HG03135 (cell line): Measurements from ENCODE around the gene BCKDHA.
A peak's percentile ranks its signal among the peaks of the same experiment; 100 is the strongest.
"Not testable (repeated sequence)": the region's sequence is repeated elsewhere in the genome, so short reads cannot be mapped to it uniquely, and the experiment has no call there.

ENCODE experiments used
- ATAC-seq: cut with Tn5 transposase; IDR thresholded peaks from one replicate; pipeline ENCODE4 v1.9.1; 2021; ENCODE audit warnings: mild to moderate bottlenecking, moderate library complexity; ENCODE audit not compliant: unreplicated experiment

The BCKDHA gene

GRCh38 chr19:41424335-41425173 is 26.9 kb downstream of the BCKDHA start:
- no peak for ATAC-seq

GRCh38 chr19:41425174-41426115 is 27.8 kb downstream of the BCKDHA start:
- no peak for ATAC-seq

- ATAC-seq: no peak
These were observed 28.7 kb downstream of the BCKDHA start for GRCh38 chr19:41426116-41426841.

GRCh38 chr19:41426952-41427646 is 29.5 kb downstream of the BCKDHA start, which contains the start of gene B3GNT8:
Gene B3GNT8, minus strand, starts transcription at chr19:41427374. Its CDS starts 596 bp downstream, at chr19:41426778.
- ATAC-seq: no peak

- no peak for ATAC-seq
These were observed 30.2 kb downstream of the BCKDHA start for GRCh38 chr19:41427647-41428480.

GRCh38 chr19:41428481-41428859 is 30.9 kb downstream of the BCKDHA start:
- ATAC-seq: no peak

- no peak for ATAC-seq
These were observed 33.3 kb downstream of the BCKDHA start for GRCh38 chr19:41430922-41431321.

- no peak for ATAC-seq
These were observed 34.1 kb downstream of the BCKDHA start for GRCh38 chr19:41431426-41432386.

GRCh38 chr19:41433171-41433570 is 35.6 kb downstream of the BCKDHA start:
- no peak for ATAC-seq

GRCh38 chr19:41434450-41434849 is 36.8 kb downstream of the BCKDHA start:
- no peak for ATAC-seq

GRCh38 chr19:41435376-41435775 is 37.8 kb downstream of the BCKDHA start:
- ATAC-seq: not testable (repeated sequence)

GRCh38 chr19:41435936-41436673 is 38.5 kb downstream of the BCKDHA start:
- ATAC-seq: no peak

- ATAC-seq: no peak
These were observed 39.0 kb downstream of the BCKDHA start for GRCh38 chr19:41436674-41436951.

GRCh38 chr19:41437944-41438574 is 40.4 kb downstream of the BCKDHA start:
- no peak for ATAC-seq

GRCh38 chr19:41439441-41440222 is 42.0 kb downstream of the BCKDHA start, which contains the start of gene DMAC2:
Gene DMAC2, minus strand, starts transcription at chr19:41439912. Its CDS starts 13 bp downstream, at chr19:41439899.
- ATAC-seq: peak; percentile 90

- ATAC-seq: no peak
These were observed 43.8 kb downstream of the BCKDHA start for GRCh38 chr19:41441321-41441945.
